ENCODE measurements around the gene SEMA3D.

The SEMA3D gene

DNA sequence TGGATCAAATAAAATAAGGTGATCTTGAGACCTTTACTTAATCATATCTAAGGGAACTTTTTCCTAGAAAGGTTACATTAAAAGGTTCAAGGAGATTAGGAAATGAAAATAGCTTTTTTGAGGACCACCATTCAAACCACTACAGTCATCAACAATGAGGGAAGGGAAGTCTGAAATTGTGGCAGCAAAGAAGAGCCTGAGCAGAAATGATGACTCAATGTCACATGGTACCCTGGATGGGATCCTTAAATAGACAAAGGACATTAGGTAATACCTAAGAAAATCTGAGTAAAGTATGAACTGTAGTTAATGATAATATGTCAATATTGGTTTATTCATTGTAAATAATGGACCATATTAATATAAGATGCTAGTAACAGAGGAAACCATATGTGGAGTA, 236.0 kb downstream of the SEMA3D start:
- H3K27ac ChIP-seq = no peak overlapping the region
- no peak for TF ChIP-seq ZFX (IDR thresholded peaks at IDR 0.05; ENCODE audit: borderline replicate concordance)
- no peak for TF ChIP-seq CTCF (IDR thresholded peaks at IDR 0.05)

DNA sequence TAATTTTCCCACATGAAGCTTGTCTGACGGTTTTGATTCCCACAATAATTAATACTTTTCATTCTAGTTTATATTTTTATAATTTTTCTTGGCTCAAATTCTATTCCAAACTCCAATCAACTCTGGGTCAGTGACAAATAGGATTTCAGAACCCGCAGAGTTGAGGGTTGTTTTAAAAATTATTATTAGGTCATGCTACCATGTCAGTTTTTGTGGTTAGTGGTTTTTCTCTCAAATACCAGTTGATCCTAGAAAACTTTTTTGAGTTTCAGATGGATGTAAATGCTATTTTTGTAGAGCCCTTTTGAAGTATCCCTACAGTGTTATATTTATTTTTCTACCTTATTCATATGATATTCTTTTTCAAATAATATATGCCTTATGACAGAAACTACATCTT, 237.4 kb downstream of the SEMA3D start:
- H3K27ac ChIP-seq = no peak overlapping the region
- TF ChIP-seq ZFX (IDR thresholded peaks at IDR 0.05; ENCODE audit: borderline replicate concordance) (no peak), CTCF (IDR thresholded peaks at IDR 0.05) (no peak)

GRCh38 chr7:84949067-84949466, 237.8 kb downstream of the SEMA3D start:
- H3K27ac ChIP-seq = no peak overlapping the region
- TF ChIP-seq ZFX (IDR thresholded peaks at IDR 0.05; ENCODE audit: borderline replicate concordance) (no peak), CTCF (IDR thresholded peaks at IDR 0.05) (no peak)

DNA sequence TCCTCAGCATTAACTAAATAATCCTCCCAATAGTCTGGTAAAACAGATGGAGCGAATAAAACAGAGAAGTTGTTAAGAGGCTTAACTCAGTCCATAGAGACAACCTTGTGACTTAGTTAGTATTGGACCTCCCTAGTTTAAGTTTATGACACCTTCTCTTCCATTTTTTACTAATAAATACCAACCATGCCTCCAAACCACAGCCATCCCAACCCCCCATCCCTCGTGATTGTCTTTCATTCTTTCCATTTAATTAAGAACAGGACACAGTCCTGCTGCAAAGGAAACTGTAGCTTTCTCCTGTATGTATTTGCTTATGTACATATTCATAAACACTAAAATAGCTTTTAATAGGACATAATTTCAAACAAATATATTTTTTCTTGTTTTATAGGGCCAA, 238.2 kb downstream of the SEMA3D start:
- no peak overlapping the region for H3K27ac ChIP-seq
- TF ChIP-seq CTCF (IDR thresholded peaks at IDR 0.05) = no peak
- TF ChIP-seq ZFX (IDR thresholded peaks at IDR 0.05; ENCODE audit: borderline replicate concordance) = no peak

GRCh38 chr7:84946549-84946948, 240.3 kb downstream of the SEMA3D start:
- TF ChIP-seq ZFX (IDR thresholded peaks at IDR 0.05; ENCODE audit: borderline replicate concordance) (no peak), CTCF (IDR thresholded peaks at IDR 0.05) (no peak)
- no peak overlapping the region for H3K27ac ChIP-seq

All from 22Rv1 (cell line).